ENCODE data around the gene JAKMIP1.

DNA sequence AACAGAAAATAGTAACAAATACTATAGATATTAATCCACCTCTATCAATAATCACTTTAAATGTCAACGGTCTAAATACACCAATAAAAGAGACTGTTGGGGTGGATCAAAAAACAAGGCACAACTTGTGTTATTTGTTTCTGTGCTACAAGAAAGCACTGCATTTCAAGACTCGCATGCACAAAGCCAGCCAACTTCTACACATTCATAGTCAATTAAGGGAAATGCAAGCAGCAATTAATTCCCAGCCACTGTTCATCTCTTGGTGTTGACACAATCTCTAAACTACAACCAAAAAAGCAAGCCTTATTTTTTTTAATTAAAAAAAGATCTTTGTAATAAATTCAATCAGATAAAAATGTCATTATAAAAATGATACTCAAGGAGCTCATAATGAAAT lies 67.6 kb downstream of the JAKMIP1 start:
- TF ChIP-seq EZH2 (IDR thresholded peaks at IDR 0.05; ENCODE audit: insufficient read depth, poor library complexity, severe bottlenecking) (no peak), EZH2phosphoT487 (IDR thresholded peaks at IDR 0.05; ENCODE audit: insufficient read depth, low read depth) (no peak)

Data from GM23248 (cell line).